ENCODE measurements around the gene BCAN.

BCAN gene

DNA sequence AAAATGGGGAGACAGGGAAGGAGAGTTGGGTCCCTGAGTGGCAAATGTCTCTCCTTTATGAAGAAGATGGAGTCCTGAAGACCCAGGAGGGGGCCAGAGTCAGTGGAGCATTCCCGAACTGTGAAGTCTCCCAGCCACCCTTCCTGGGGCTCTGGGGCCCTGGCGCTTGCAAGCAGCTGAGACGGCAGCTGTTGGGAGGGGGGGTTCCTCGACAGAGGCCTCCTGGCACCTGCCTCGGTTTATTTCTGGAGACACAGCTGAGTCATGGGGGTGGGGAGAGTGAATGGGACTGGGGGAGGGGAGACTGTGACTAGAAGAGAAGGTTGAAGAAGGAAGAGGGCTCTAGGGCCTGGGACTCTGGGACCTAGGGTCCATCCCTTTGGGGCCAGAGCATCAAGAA is 21.3 kb downstream of the BCAN start:
- H3K27me3 Mint-ChIP-seq (ENCODE audit: low read depth), result peaks cover 12% of the 10 kb centered on the region
- peak overlapping the region; percentile 49 to 79 (median 73) for H3K4me3 Mint-ChIP-seq
- H3K4me1 Mint-ChIP-seq, result peaks cover 86% of the 10 kb centered on the region
- H3K9me3 Mint-ChIP-seq, result no peaks in the 10 kb centered on the region
- no peaks in the 10 kb centered on the region for H3K36me3 Mint-ChIP-seq (ENCODE audit: low read depth)
- TF ChIP-seq, protein P1, sequence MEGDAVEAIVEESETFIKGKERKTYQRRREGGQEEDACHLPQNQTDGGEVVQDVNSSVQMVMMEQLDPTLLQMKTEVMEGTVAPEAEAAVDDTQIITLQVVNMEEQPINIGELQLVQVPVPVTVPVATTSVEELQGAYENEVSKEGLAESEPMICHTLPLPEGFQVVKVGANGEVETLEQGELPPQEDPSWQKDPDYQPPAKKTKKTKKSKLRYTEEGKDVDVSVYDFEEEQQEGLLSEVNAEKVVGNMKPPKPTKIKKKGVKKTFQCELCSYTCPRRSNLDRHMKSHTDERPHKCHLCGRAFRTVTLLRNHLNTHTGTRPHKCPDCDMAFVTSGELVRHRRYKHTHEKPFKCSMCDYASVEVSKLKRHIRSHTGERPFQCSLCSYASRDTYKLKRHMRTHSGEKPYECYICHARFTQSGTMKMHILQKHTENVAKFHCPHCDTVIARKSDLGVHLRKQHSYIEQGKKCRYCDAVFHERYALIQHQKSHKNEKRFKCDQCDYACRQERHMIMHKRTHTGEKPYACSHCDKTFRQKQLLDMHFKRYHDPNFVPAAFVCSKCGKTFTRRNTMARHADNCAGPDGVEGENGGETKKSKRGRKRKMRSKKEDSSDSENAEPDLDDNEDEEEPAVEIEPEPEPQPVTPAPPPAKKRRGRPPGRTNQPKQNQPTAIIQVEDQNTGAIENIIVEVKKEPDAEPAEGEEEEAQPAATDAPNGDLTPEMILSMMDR (IDR thresholded peaks at IDR 0.05; ENCODE audit: unreplicated experiment in 3 of 3), result no peak
- H3K27ac Mint-ChIP-seq, result peak overlapping the region; percentile 93 to 99 (median 94)

DNA sequence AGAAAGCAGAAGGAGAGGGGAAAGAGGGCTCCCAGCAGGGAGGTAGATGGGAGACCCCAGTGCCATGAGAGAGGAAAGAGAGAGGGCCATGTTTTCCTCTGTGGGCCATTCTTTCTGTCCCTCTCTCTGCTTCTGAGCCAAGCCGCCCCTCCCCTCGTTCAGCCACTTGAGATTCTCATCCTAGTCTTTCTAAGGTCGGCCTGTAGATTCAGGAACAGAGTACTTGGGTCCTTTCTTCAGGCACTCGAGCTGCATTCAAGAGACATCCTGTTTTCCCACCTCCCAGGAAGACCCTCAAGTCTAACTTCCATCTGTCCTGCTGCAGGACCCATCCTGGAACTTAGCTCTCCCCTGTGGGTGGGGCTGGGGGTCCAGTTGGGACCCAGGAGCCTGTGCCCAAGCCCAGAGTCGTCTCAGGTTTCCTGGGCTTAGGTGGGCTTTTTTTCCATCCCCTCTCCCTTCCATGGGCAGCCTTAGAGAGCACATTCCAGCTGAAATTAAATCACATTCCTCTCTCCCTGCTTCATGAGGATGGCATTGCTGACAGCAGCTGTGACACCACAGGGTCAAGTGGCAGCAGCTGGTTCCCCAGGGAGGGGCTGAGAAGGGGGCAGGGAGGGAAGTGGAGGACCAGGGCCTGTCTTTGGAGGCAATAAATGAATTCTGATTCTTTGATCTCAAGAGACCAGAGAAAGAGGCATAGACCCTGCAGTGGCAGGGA is 22.3 kb downstream of the BCAN start:
- TF ChIP-seq, protein P1 (IDR thresholded peaks at IDR 0.05; ENCODE audit: unreplicated experiment in 3 of 3), result no peak
- Mint-ChIP-seq H3K36me3 (ENCODE audit: low read depth) (no peaks in the 10 kb centered on the region), H3K4me1 (peaks cover 95% of the 10 kb centered on the region), H3K9me3 (no peaks in the 10 kb centered on the region), H3K27ac (peak overlapping the region; percentile 93 to 99 (median 94)), H3K4me3 (peak overlapping the region; percentile 58 to 79 (median 72)), H3K27me3 (ENCODE audit: low read depth) (peaks cover 5% of the 10 kb centered on the region)

DNA sequence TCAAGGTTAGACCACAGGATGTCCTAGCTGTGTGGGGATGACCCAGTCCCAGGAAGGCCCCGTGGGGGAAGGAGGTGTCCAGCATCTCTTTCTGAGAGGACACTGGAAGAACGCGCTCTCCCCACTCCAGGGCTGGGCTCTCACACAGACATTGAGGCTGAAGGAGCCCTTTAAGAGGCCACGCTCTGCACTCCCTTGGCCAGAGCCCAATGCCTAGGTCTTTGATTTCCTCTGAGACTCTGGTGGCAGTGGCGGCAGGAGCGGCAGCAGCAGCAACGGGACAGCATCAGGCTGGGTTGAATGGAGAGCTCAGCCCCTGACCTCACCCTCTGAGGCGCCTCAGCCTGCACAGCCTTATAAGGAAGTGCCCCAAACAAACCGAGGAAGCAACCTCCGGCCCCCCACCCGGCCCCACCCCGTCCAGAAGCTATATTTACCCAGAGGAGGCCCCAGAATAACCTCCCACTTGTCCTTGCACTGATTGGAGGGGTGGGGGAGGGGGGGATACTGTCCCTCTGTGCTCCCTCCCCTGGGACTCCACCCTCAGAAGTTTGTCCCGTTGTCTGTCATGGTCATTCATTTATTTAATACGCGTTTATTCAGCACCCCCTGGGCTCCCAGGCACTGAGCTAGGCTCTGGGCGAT is 23.0 kb downstream of the BCAN start:
- peaks cover 5% of the 10 kb centered on the region for H3K27me3 Mint-ChIP-seq (ENCODE audit: low read depth)
- no peaks in the 10 kb centered on the region for H3K9me3 Mint-ChIP-seq
- TF ChIP-seq, protein P1 (IDR thresholded peaks at IDR 0.05; ENCODE audit: unreplicated experiment in 3 of 3), result no peak
- peaks cover 93% of the 10 kb centered on the region for H3K4me1 Mint-ChIP-seq
- H3K27ac Mint-ChIP-seq, result peak overlapping the region; percentile 93 to 99 (median 94)
- no peaks in the 10 kb centered on the region for H3K36me3 Mint-ChIP-seq (ENCODE audit: low read depth)
- H3K4me3 Mint-ChIP-seq, result peak overlapping the region; percentile 58 to 79 (median 72)

DNA sequence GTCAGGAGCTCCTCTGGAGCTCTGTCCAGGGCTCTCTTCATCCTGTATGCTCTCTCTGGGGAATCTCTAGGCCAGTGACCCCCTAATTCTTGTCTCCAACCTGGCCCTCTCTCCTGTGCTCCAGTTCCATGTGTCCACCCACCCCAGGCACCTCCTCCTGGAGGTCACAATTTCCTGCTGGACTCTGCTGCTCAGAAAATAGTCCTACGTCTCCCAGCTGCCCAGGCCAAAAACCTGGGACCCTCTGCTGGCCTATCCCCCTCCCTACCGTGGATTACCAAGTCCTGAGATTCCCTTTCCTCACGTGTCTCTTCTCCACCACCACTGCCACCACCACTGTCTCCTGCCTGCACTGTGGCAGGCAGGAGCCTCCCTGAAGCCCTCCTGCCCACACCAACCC is 23.6 kb downstream of the BCAN start:
- H3K36me3 Mint-ChIP-seq (ENCODE audit: low read depth), result no peaks in the 10 kb centered on the region
- peak overlapping the region; percentile 93 to 99 (median 94) for H3K27ac Mint-ChIP-seq
- TF ChIP-seq, protein P1 (IDR thresholded peaks at IDR 0.05; ENCODE audit: unreplicated experiment in 3 of 3), result no peak
- no peaks in the 10 kb centered on the region for H3K9me3 Mint-ChIP-seq
- H3K27me3 Mint-ChIP-seq (ENCODE audit: low read depth), result peaks cover 5% of the 10 kb centered on the region
- H3K4me3 Mint-ChIP-seq, result peak overlapping the region; percentile 49 to 73 (median 58)
- H3K4me1 Mint-ChIP-seq, result peaks cover 87% of the 10 kb centered on the region

DNA sequence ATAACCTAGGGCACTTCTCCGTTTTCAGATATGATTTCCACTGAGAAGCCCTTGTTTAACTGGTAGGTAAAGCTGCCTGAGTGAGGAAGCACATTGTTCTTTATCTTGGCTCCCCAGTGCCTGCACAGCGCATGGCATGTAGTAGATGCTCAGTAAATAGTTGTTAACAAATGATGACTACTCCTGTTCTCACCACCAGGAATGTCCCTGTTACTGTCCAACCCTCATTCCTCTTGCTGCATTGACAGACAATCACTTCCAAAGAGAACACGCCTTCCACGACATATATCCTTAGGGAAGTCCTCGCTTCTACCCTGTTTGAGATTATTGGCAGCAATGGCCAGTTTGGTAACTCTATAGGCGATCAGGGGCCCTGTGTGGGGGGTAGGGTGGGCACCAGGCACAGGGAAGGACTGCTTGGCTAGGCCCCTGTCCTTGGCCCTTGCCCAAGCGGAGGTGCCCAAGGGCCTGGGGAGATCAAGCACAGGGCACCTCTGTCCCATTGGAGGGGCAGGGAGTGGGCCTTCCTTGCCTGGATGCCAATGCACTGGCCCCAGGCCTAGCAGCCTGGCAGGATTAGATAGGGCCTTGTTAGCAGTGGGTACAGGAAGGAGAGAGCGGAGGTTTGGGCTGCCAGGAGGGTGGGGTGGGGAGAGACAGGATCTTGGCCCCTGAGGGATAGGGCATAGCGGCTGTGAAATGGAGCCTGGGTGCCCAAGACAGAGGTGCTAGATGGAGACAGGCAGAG is 25.1 kb downstream of the BCAN start:
- no peaks in the 10 kb centered on the region for H3K9me3 Mint-ChIP-seq
- TF ChIP-seq, protein P1 (IDR thresholded peaks at IDR 0.05; ENCODE audit: unreplicated experiment in 3 of 3), result no peak
- peaks cover 5% of the 10 kb centered on the region for H3K27me3 Mint-ChIP-seq (ENCODE audit: low read depth)
- H3K4me1 Mint-ChIP-seq, result peaks cover 85% of the 10 kb centered on the region
- H3K36me3 Mint-ChIP-seq (ENCODE audit: low read depth), result peaks cover 12% of the 10 kb centered on the region
- H3K27ac Mint-ChIP-seq, result peak overlapping the region; percentile 93 to 99 (median 99)
- peak overlapping the region in 2 of 3 experiments; percentile 54 to 59 for H3K4me3 Mint-ChIP-seq
